GM23338 (cell line): ENCODE measurements around the gene S100A5. TPM values are rescaled to one million over a fixed set of nuclear protein-coding genes. Genes with fewer than 3 reads are reported as not detected.

Experiments
- ATAC-seq: fragments of 200-7000 bp; cut with Tn5 transposase; 3 replicates; pipeline ENCODE4 v1.9.1; 2020
- DNase-seq: peaks from one replicate; pipeline ENCODE4 v3.0.0-alpha.2; 2015; ENCODE audit warnings: low spot score
- H2AFZ ChIP-seq: fragments of 200-600 bp; sonication (generic); 2 replicates; pipeline ENCODE4 v1.8.0; 2016; ENCODE audit warnings: antibody characterized with exemption, mild to moderate bottlenecking, moderate library complexity
- H3F3A ChIP-seq: fragments of 200-600 bp; sonication (generic); replicated peaks from 2 replicates; pipeline ENCODE4 v1.8.0; 2017; ENCODE audit warnings: antibody characterized with exemption, mixed run types, low read depth
- H3K27ac ChIP-seq: fragments of 200-600 bp; sonication (generic); 2 replicates; pipeline ENCODE4 v1.6.1; 2016; ENCODE audit warnings: low read depth
- H3K27me3 ChIP-seq: fragments of 200-600 bp; sonication (generic); 2 replicates; pipeline ENCODE4 v1.8.0; 2016; ENCODE audit warnings: mild to moderate bottlenecking, mixed run types, moderate library complexity; ENCODE audit not compliant: insufficient read depth
- H3K36me3 ChIP-seq: fragments of 200-600 bp; sonication (generic); 2 replicates; pipeline ENCODE4 v1.8.0; 2016; ENCODE audit warnings: mild to moderate bottlenecking; ENCODE audit not compliant: insufficient read depth
- H3K4me1 ChIP-seq: fragments of 200-600 bp; sonication (generic); 2 replicates; pipeline ENCODE4 v1.8.0; 2016; ENCODE audit warnings: mild to moderate bottlenecking, moderate library complexity; ENCODE audit not compliant: insufficient read depth
- H3K4me2 ChIP-seq: fragments of 200-600 bp; sonication (generic); 2 replicates; pipeline ENCODE4 v1.7.1; 2017; ENCODE audit warnings: mixed run types
- H3K4me3 ChIP-seq: fragments of 200-600 bp; sonication (generic); 2 replicates; pipeline ENCODE4 v1.6.1; 2016; ENCODE audit warnings: mixed run types
- H3K79me2 ChIP-seq: fragments of 200-600 bp; sonication (generic); replicated peaks from 2 replicates; pipeline ENCODE4 v1.8.0; 2017; ENCODE audit warnings: mild to moderate bottlenecking; ENCODE audit not compliant: insufficient read depth
- H3K9me2 ChIP-seq: fragments of 200-600 bp; sonication (generic); 2 replicates; pipeline ENCODE4 v1.8.0; 2017; ENCODE audit not compliant: insufficient read depth
- H4K20me1 ChIP-seq: fragments of 200-600 bp; sonication (generic); replicated peaks from 2 replicates; pipeline ENCODE4 v1.8.0; 2017; ENCODE audit warnings: mild to moderate bottlenecking; ENCODE audit not compliant: insufficient read depth
- H3K27ac Mint-ChIP-seq: 2 replicates; pipeline ENCODE4 v1.8.0; 2020; ENCODE audit warnings: inconsistent platforms, mild to moderate bottlenecking, moderate library complexity, mixed read lengths
- H3K27me3 Mint-ChIP-seq: 3 replicates; pipeline ENCODE4 v1.8.0; 2022; ENCODE audit warnings: low read depth, mild to moderate bottlenecking, moderate library complexity, mixed read lengths, inconsistent platforms; ENCODE audit not compliant: insufficient read depth, poor library complexity
- H3K36me3 Mint-ChIP-seq: 3 replicates; pipeline ENCODE4 v1.8.0; 2021; ENCODE audit warnings: low read depth, mild to moderate bottlenecking, inconsistent platforms, moderate library complexity, mixed read lengths
- H3K4me1 Mint-ChIP-seq: 3 replicates; pipeline ENCODE4 v1.8.0; 2020; ENCODE audit warnings: mild to moderate bottlenecking, inconsistent platforms, mixed read lengths
- H3K4me3 Mint-ChIP-seq: 3 replicates; pipeline ENCODE4 v1.8.0; 2021; ENCODE audit warnings: moderate library complexity, mild to moderate bottlenecking, inconsistent platforms, mixed read lengths
- H3K9me3 Mint-ChIP-seq: 3 replicates; pipeline ENCODE4 v1.8.0; 2020; ENCODE audit warnings: moderate library complexity, mild to moderate bottlenecking, inconsistent platforms, mixed read lengths
- ETS1 ChIP-seq: IDR thresholded peaks from 2 replicates; pipeline ENCODE4 v1.6.1; 2016; ENCODE audit warnings: antibody characterized with exemption
- EZH2phosphoT487 ChIP-seq: fragments of 200-600 bp; sonication (generic); IDR thresholded peaks from one replicate; pipeline ENCODE4 v1.8.1; 2018; ENCODE audit warnings: antibody characterized with exemption; ENCODE audit not compliant: unreplicated experiment
- POLR2AphosphoS5 ChIP-seq: IDR thresholded peaks from 2 replicates; pipeline ENCODE4 v1.6.1; 2016; ENCODE audit warnings: antibody characterized with exemption, low read depth
- ZNF331 ChIP-seq: fragments of 250-450 bp; sonication (Bioruptor Pico); IDR thresholded peaks from 2 replicates; pipeline ENCODE4 v1.5.0; 2020; ENCODE audit warnings: low read depth, mild to moderate bottlenecking, moderate library complexity
- ZNF462 ChIP-seq: fragments of 250-450 bp; sonication (Bioruptor Pico); IDR thresholded peaks from 2 replicates; pipeline ENCODE4 v1.5.0; 2020; ENCODE audit warnings: mild to moderate bottlenecking, moderate library complexity
- polyA plus RNA-seq: library from polyadenylated mRNA; unstranded; fragments of >200 nt; fragmentation: Nextera tagmentation; extraction: Ambion mirVana; gene quantifications from 2 replicates; pipeline ENCODE4 v1.2.1, GENCODE V29; 2016
- total RNA-seq: library from RNA; depleted of rRNA; stranded (reverse); fragments of >200 nt; shearing (Covaris generic); gene quantifications from 2 replicates; pipeline ENCODE4 v1.2.3, GENCODE V29; 2014

Gene S100A5
- total and polyA plus RNA-seq, 2 experiments from 2014 or later, result 0.47 TPM; not detected in 1

- TF ChIP-seq ZNF462 (no peak), ZNF331 (CRISPR knock-in tag) (no peak), EZH2phosphoT487 (no peak), POLR2AphosphoS5 (no peak), ETS1 (no peak)
Measured at GRCh38 chr1:153493343-153493960, 47.3 kb downstream of the S100A5 start (continued).

- ATAC-seq (no peak), DNase-seq (peak; percentile 25)
- no peak overlapping the region for H3K27ac ChIP-seq
- H4K20me1 ChIP-seq, result no peaks in the 10 kb centered on the region
- Mint-ChIP-seq H3K4me3 (no peak overlapping the region), H3K36me3 (no peaks in the 10 kb centered on the region), H3K4me1 (peaks cover 26% of the 10 kb centered on the region), H3K27ac (no peak overlapping the region), H3K9me3 (no peaks in the 10 kb centered on the region), H3K27me3 (peaks cover 2% of the 10 kb centered on the region)
- H3K79me2 ChIP-seq, result no peaks in the 10 kb centered on the region
- H3F3A ChIP-seq, result no peaks in the 10 kb centered on the region
- H3K27me3 ChIP-seq, result no peaks in the 10 kb centered on the region
- no peaks in the 10 kb centered on the region for H3K36me3 ChIP-seq
- H2AFZ ChIP-seq, result peak overlapping the region; percentile 64
- H3K9me2 ChIP-seq, result no peaks in the 10 kb centered on the region
- no peak for TF ChIP-seq ZNF331 (CRISPR knock-in tag)
- peaks cover 5% of the 10 kb centered on the region; the same call in 1 of the 2 replicates for H3K4me1 ChIP-seq
- H3K4me3 ChIP-seq, result no peak overlapping the region
- no peak overlapping the region for H3K4me2 ChIP-seq
Measured at GRCh38 chr1:153490272-153491051, 50.3 kb downstream of the S100A5 start.
